Gastroesophageal sphincter (tissue), 3 donors: ENCODE measurements around the gene ASB13.

Experiments used
- EP300 ChIP-seq: sonication (generic); formaldehyde crosslinking; IDR thresholded peaks from one replicate; pipeline ENCODE4 v1.6.1; 2017; ENCODE audit warnings: antibody characterized with exemption, mild to moderate bottlenecking
- POLR2A ChIP-seq, 2 donors: fragments of 450-650 bp; IDR thresholded peaks; one replicate each; pipeline ENCODE4 v1.6.1; 2017; ENCODE audit warnings: antibody characterized with exemption in 2 of 2, mild to moderate bottlenecking in 2 of 2, moderate library complexity in 1 of 2
- POLR2AphosphoS5 ChIP-seq: sonication (generic); formaldehyde crosslinking; IDR thresholded peaks from one replicate; pipeline ENCODE4 v1.6.1; 2017; ENCODE audit warnings: antibody characterized with exemption
- TF ChIP-seq, protein P1 (sequence below), 4 experiments: fragments of 200-600 bp in 2 of 4; fragments of 450-650 bp in 2 of 4; sonication (generic) in 1 of 4; IDR thresholded peaks; one replicate each; pipeline ENCODE4 v1.5.1; 2017 to 2019; ENCODE audit warnings: antibody characterized with exemption in 4 of 4, mild to moderate bottlenecking in 2 of 4, moderate library complexity in 2 of 4

DNA sequence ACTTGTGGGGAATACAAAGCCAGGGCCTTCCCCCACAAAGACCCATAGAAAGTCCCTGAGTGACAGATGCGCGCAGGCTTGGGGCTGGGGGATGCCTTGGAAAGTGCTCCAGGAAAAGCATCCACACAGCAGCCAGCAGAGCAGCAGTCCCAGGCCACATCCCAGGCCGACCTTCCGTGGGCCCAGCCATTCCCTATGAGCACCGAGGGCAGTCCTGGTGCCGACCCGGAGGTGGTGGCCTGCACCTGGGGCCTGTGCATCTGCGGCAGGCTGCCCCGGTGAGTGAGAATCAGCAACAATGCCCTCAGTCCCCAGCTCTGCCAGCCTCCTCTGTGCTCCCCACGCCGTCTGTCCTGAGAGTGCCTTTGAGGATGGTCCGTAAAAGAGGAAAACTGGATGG is 26.4 kb downstream of the ASB13 start:
- TF ChIP-seq, protein P1, sequence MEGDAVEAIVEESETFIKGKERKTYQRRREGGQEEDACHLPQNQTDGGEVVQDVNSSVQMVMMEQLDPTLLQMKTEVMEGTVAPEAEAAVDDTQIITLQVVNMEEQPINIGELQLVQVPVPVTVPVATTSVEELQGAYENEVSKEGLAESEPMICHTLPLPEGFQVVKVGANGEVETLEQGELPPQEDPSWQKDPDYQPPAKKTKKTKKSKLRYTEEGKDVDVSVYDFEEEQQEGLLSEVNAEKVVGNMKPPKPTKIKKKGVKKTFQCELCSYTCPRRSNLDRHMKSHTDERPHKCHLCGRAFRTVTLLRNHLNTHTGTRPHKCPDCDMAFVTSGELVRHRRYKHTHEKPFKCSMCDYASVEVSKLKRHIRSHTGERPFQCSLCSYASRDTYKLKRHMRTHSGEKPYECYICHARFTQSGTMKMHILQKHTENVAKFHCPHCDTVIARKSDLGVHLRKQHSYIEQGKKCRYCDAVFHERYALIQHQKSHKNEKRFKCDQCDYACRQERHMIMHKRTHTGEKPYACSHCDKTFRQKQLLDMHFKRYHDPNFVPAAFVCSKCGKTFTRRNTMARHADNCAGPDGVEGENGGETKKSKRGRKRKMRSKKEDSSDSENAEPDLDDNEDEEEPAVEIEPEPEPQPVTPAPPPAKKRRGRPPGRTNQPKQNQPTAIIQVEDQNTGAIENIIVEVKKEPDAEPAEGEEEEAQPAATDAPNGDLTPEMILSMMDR (IDR thresholded peaks at IDR 0.05): no peak
- TF ChIP-seq POLR2AphosphoS5 (no peak), EP300 (no peak), POLR2A (IDR thresholded peaks at IDR 0.05) (no peak)
